Esophagus muscularis mucosa (tissue), 3 donors: ENCODE measurements around the gene RAI14.

Source experiments
- POLR2A ChIP-seq: fragments of 450-650 bp; IDR thresholded peaks from one replicate; pipeline ENCODE4 v1.6.1; 2017; ENCODE audit warnings: antibody characterized with exemption, moderate library complexity, mild to moderate bottlenecking, low read depth
- POLR2AphosphoS5 ChIP-seq, 2 donors: sonication (generic); formaldehyde crosslinking; IDR thresholded peaks; one replicate each; pipeline ENCODE4 v1.6.1; 2017; ENCODE audit warnings: antibody characterized with exemption in 2 of 2
- TF ChIP-seq, protein P1 (sequence below), 3 experiments: fragments of 200-600 bp in 2 of 3; fragments of 450-650 bp in 1 of 3; sonication (generic) in 2 of 3; IDR thresholded peaks; one replicate each; pipeline ENCODE4 v1.5.1; 2017 to 2019; ENCODE audit warnings: antibody characterized with exemption in 3 of 3, mild to moderate bottlenecking in 2 of 3, moderate library complexity in 1 of 3

GRCh38 chr5:34618371-34619065, 37.6 kb upstream of the RAI14 start:
- TF ChIP-seq POLR2A (no peak), POLR2AphosphoS5 (IDR thresholded peaks at IDR 0.05) (no peak)
- TF ChIP-seq, protein P1, sequence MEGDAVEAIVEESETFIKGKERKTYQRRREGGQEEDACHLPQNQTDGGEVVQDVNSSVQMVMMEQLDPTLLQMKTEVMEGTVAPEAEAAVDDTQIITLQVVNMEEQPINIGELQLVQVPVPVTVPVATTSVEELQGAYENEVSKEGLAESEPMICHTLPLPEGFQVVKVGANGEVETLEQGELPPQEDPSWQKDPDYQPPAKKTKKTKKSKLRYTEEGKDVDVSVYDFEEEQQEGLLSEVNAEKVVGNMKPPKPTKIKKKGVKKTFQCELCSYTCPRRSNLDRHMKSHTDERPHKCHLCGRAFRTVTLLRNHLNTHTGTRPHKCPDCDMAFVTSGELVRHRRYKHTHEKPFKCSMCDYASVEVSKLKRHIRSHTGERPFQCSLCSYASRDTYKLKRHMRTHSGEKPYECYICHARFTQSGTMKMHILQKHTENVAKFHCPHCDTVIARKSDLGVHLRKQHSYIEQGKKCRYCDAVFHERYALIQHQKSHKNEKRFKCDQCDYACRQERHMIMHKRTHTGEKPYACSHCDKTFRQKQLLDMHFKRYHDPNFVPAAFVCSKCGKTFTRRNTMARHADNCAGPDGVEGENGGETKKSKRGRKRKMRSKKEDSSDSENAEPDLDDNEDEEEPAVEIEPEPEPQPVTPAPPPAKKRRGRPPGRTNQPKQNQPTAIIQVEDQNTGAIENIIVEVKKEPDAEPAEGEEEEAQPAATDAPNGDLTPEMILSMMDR (IDR thresholded peaks at IDR 0.05), result no peak
